Activated CD8-positive, alpha-beta T cell treated with anti-CD3 and anti-CD28 coated beads for 36 hours (primary cell): Measurements from ENCODE around the gene PORCN. TPM values are rescaled to one million over a fixed set of nuclear protein-coding genes. Genes with fewer than 3 reads are reported as not detected.

ENCODE experiments used
- ATAC-seq: fragments of 200-7000 bp; cut with Tn5 transposase; one replicate; pipeline ENCODE4 v1.10.0; 2021; ENCODE audit warnings: mild to moderate bottlenecking, moderate library complexity
- CTCF ChIA-PET: fragments of 350-600 bp; sonication (Branson Sonifier 250); formaldehyde crosslinking; loops from one replicate; lab custom pipeline; 2021; ENCODE audit warnings: antibody characterized with exemption; lab: Charles Lee
- POLR2A ChIA-PET: fragments of 350-600 bp; sonication (Branson Sonifier 250); formaldehyde crosslinking; loops from one replicate; lab custom pipeline; 2021; ENCODE audit warnings: antibody characterized with exemption; lab: Charles Lee
- DNase-seq: peaks from one replicate; pipeline ENCODE4 v3.0.0-alpha.2; 2020
- H3K27ac Mint-ChIP-seq: one replicate; pipeline ENCODE4 v1.8.0; 2021; ENCODE audit warnings: mild to moderate bottlenecking, mixed read lengths
- H3K27me3 Mint-ChIP-seq: one replicate; pipeline ENCODE4 v1.8.0; 2021; ENCODE audit warnings: mixed read lengths
- H3K36me3 Mint-ChIP-seq: one replicate; pipeline ENCODE4 v1.8.0; 2021; ENCODE audit warnings: low read depth, mixed read lengths
- H3K4me1 Mint-ChIP-seq: one replicate; pipeline ENCODE4 v1.8.0; 2021; ENCODE audit warnings: low read depth, mixed read lengths
- H3K4me3 Mint-ChIP-seq: one replicate; pipeline ENCODE4 v1.8.0; 2021; ENCODE audit warnings: mild to moderate bottlenecking, moderate library complexity, mixed read lengths
- H3K9me3 Mint-ChIP-seq: one replicate; pipeline ENCODE4 v1.8.0; 2021; ENCODE audit warnings: mixed read lengths
- CTCF ChIP-seq: fragments of 200-600 bp; IDR thresholded peaks from one replicate; pipeline ENCODE4 v1.8.0; 2022; ENCODE audit warnings: antibody characterized with exemption, mild to moderate bottlenecking
- intact Hi-C: fragments of 100-400 bp; cut with micrococcal nuclease; formaldehyde crosslinking; loops from one replicate; pipeline ENCODE4 v1.10.0; 2022
- total RNA-seq, 2 experiments: library from RNA; stranded (reverse); gene quantifications; one replicate each; pipeline ENCODE4 v1.2.3, GENCODE V29; 2021

Gene PORCN
- total RNA-seq, 2 experiments from 2014 or later, result 13.9 to 16.9 TPM

- Mint-ChIP-seq H3K9me3 (no peaks in the 10 kb centered on the region), H3K4me3 (peak overlapping the region; percentile 93), H3K4me1 (peaks cover 37% of the 10 kb centered on the region), H3K27me3 (no peaks in the 10 kb centered on the region), H3K36me3 (peaks cover 31% of the 10 kb centered on the region), H3K27ac (peak overlapping the region; percentile 92)
- intact Hi-C loops, result loop anchor here (10.0 kb wide), 1 partner anchor 384 kb away; no protein-coding TSS in a partner anchor
- ChIA-PET CTCF (interaction anchor here (1.1 kb wide), 1 partner anchor 385 kb away, joined by 3 read pairs; no protein-coding TSS in a partner anchor), POLR2A (interaction anchor here (0.6 to 2.0 kb wide), 3 partner anchors 27 to 110 kb away, joined by 3 to 4 read pairs (median 3); no protein-coding TSS in a partner anchor)
- no peak for TF ChIP-seq CTCF
- ATAC-seq (peak; percentile 58), DNase-seq (peak; percentile 60)
These were observed 39.8 kb upstream of the PORCN start for GRCh38 chrX:48468693-48469691.

DNA sequence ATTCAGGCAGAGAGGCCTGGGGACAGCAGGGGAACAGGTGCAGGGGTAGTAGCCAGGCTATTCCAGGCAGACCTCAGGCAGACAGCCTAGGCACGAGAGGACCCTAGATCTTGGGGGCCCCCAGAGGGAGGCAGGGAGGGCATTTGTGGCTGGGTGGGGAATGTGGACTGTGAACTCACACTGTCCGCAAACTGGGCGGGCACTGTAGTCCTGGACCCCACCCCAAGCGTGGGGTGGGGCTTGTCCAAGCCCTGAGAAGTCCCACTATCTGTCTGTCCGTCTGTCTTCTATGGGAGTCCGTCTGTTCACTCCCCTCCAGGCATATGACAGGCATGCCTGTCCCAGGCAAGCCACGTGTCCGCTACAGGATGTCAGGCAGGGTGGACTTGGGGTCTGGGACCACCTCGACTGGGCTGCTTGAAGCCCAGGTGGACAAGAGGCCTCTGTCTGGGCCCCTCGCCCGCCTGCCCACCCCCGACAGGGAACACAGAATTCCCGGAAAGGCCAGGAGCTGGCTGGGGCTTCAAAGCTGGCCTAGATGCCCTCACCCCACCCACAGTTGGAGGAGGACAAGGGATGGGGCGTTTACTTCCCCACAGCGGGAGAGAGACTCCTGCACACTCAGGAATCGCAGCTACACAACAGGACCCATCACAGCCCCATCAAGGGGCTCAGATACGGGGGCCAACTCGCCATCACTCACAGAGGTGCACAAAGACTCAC lies 38.5 kb upstream of the PORCN start, which contains the start of gene SLC38A5:
TSS of gene SLC38A5 (minus strand) at position 151 of the 723 bp plus-strand sequence. CDS start 2,336 bp downstream, outside the sequence.
- intact Hi-C loops, result no loop called here
- Mint-ChIP-seq H3K27ac (peak within 1 kb of the TSS; percentile 92), H3K36me3 (peaks cover 24% of the 10 kb centered on the region), H3K4me3 (peak within 1 kb of the TSS; percentile 93), H3K4me1 (peaks cover 31% of the 10 kb centered on the region), H3K27me3 (no peaks in the 10 kb centered on the region), H3K9me3 (no peaks in the 10 kb centered on the region)
- ATAC-seq (no peak), DNase-seq (no peak)
- CTCF ChIA-PET, result no interaction called here
- TF ChIP-seq CTCF, result no peak
- POLR2A ChIA-PET, result no interaction called here

DNA sequence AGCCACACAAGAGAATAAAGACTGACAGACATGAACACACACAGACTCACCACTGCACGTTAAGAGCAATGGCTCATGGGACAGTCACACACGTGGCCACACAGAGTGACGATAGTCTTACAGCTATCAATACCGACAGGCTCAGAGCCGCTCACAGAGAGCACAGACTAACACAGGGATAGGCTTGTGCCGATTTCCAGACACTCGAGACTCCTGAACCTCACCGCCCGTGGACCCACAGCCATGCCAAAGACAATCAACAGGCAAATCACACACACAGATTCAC lies 38.0 kb upstream of the PORCN start:
- Mint-ChIP-seq H3K27ac (no peak overlapping the region), H3K4me1 (peaks cover 26% of the 10 kb centered on the region), H3K36me3 (peaks cover 19% of the 10 kb centered on the region), H3K27me3 (no peaks in the 10 kb centered on the region), H3K9me3 (no peaks in the 10 kb centered on the region), H3K4me3 (no peak overlapping the region)
- no peak for TF ChIP-seq CTCF
- ChIA-PET POLR2A (no interaction called here), CTCF (no interaction called here)
- DNase-seq (no peak), ATAC-seq (no peak)
- intact Hi-C loops, result no loop called here

- no peaks in the 10 kb centered on the region for H3K9me3 Mint-ChIP-seq
These were observed 37.3 kb upstream of the PORCN start for GRCh38 chrX:48471504-48471903.

More at GRCh38 chrX:48471504-48471903, 37.3 kb upstream of the PORCN start:
- H3K27ac Mint-ChIP-seq, result no peak overlapping the region
- no peak for TF ChIP-seq CTCF
- ATAC-seq (no peak), DNase-seq (no peak)
- intact Hi-C loops, result no loop called here
- peaks cover 14% of the 10 kb centered on the region for H3K36me3 Mint-ChIP-seq
- H3K4me1 Mint-ChIP-seq, result peaks cover 22% of the 10 kb centered on the region
- H3K4me3 Mint-ChIP-seq, result no peak overlapping the region
- H3K27me3 Mint-ChIP-seq, result no peaks in the 10 kb centered on the region
- ChIA-PET POLR2A (no interaction called here), CTCF (interaction anchor here (0.7 kb wide), 1 partner anchor 475 kb away, joined by 3 read pairs; no protein-coding TSS in a partner anchor)
